MCF 10A (cell line): ENCODE measurements around the gene RRP7A. TPM values are rescaled to one million over a fixed set of nuclear protein-coding genes. Genes with fewer than 3 reads are reported as not detected.
"Not testable (repeated sequence)": the region's sequence is repeated elsewhere in the genome, so short reads cannot be mapped to it uniquely, and the experiment has no call there.

Source experiments
- BruUV-seq: library from RNA; stranded (reverse); fragments of 400-500 nt; replicated peaks from 2 replicates; lab custom pipeline; 2021; lab: Mats Ljungman, UMichigan
- CTCF ChIA-PET: fragments of 300-600 bp; sonication (Branson Sonifier 250); formaldehyde crosslinking; extraction: SDS; loops from one replicate; lab custom pipeline; 2021; ENCODE audit warnings: antibody characterized with exemption, inconsistent platforms; lab: Yijun Ruan, JAX
- POLR2A ChIA-PET: fragments of 300-600, 350-650 bp; sonication (Branson Sonifier 250); formaldehyde crosslinking; extraction: SDS; loops from one replicate; lab custom pipeline; 2020; ENCODE audit warnings: antibody characterized with exemption, inconsistent platforms; lab: Yijun Ruan, JAX
- DNase-seq: peaks from one replicate; pipeline ENCODE4 v3.0.0-alpha.2; 2018; ENCODE audit not compliant: unreplicated experiment
- H3K27ac Mint-ChIP-seq: one replicate; pipeline ENCODE4 v1.8.0; 2022; ENCODE audit warnings: mild to moderate bottlenecking, low read depth, mixed read lengths; ENCODE audit not compliant: unreplicated experiment
- H3K27me3 Mint-ChIP-seq: one replicate; pipeline ENCODE4 v1.8.0; 2022; ENCODE audit warnings: mixed read lengths; ENCODE audit not compliant: insufficient read depth, unreplicated experiment
- H3K36me3 Mint-ChIP-seq: one replicate; pipeline ENCODE4 v1.8.0; 2022; ENCODE audit warnings: mild to moderate bottlenecking, moderate library complexity, mixed read lengths; ENCODE audit not compliant: insufficient read depth, unreplicated experiment
- H3K4me1 Mint-ChIP-seq: one replicate; pipeline ENCODE4 v1.8.0; 2022; ENCODE audit warnings: mixed read lengths; ENCODE audit not compliant: insufficient read depth, unreplicated experiment
- H3K4me3 Mint-ChIP-seq: one replicate; pipeline ENCODE4 v1.8.0; 2022; ENCODE audit warnings: mild to moderate bottlenecking, moderate library complexity, mixed read lengths; ENCODE audit not compliant: unreplicated experiment
- H3K9me3 Mint-ChIP-seq: one replicate; pipeline ENCODE4 v1.8.0; 2022; ENCODE audit warnings: mixed read lengths; ENCODE audit not compliant: unreplicated experiment
- intact Hi-C: fragments of 100-400 bp; cut with micrococcal nuclease; formaldehyde crosslinking; loops from 2 replicates; pipeline ENCODE4 v1.14.1; 2022
- total RNA-seq: library from RNA; stranded (reverse); gene quantifications from 2 replicates; pipeline ENCODE4 v1.2.3, GENCODE V29; 2022
- TF ChIP-seq, protein P1 (sequence below): fragments of 200-600 bp; IDR thresholded peaks from one replicate; pipeline ENCODE4 v1.8.0; 2022; ENCODE audit warnings: antibody characterized with exemption, mild to moderate bottlenecking; ENCODE audit not compliant: unreplicated experiment

Gene RRP7A
- total RNA-seq, 1 experiment from 2014 or later: 59.4 TPM

DNA sequence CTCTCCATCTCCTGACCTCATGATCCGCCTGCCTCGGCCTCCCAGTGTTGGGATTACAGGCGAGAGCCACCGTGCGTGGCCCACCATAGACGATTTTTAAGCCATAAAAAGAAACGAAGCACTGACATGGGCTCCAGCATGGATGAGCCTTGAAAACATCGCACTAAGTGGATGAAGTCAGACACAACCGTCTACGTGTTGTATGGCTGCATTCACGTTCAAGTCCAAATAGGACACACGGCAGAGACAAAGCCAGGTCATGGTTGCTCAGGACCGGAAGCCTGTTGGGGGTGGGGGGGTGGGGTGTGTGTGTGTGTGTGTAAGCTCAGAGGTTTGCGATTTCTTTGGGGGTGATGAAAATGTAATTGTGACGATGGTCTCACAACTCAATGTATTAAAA, 10.0 kb downstream of the RRP7A start:
- Mint-ChIP-seq H3K4me3 (no peak overlapping the region), H3K27ac (no peak overlapping the region), H3K27me3 (no peaks in the 10 kb centered on the region), H3K9me3 (no peaks in the 10 kb centered on the region), H3K4me1 (no peaks in the 10 kb centered on the region), H3K36me3 (peaks cover 21% of the 10 kb centered on the region)
- DNase-seq: no peak
- POLR2A ChIA-PET: no interaction called here
- CTCF ChIA-PET: interaction anchor here (0.7 kb wide), 1 partner anchor 85 kb away, joined by 3 read pairs; no protein-coding TSS in a partner anchor
- TF ChIP-seq, protein P1, sequence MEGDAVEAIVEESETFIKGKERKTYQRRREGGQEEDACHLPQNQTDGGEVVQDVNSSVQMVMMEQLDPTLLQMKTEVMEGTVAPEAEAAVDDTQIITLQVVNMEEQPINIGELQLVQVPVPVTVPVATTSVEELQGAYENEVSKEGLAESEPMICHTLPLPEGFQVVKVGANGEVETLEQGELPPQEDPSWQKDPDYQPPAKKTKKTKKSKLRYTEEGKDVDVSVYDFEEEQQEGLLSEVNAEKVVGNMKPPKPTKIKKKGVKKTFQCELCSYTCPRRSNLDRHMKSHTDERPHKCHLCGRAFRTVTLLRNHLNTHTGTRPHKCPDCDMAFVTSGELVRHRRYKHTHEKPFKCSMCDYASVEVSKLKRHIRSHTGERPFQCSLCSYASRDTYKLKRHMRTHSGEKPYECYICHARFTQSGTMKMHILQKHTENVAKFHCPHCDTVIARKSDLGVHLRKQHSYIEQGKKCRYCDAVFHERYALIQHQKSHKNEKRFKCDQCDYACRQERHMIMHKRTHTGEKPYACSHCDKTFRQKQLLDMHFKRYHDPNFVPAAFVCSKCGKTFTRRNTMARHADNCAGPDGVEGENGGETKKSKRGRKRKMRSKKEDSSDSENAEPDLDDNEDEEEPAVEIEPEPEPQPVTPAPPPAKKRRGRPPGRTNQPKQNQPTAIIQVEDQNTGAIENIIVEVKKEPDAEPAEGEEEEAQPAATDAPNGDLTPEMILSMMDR: no peak
- intact Hi-C loops: no loop called here
- BruUV-seq: no TSS peak

DNA sequence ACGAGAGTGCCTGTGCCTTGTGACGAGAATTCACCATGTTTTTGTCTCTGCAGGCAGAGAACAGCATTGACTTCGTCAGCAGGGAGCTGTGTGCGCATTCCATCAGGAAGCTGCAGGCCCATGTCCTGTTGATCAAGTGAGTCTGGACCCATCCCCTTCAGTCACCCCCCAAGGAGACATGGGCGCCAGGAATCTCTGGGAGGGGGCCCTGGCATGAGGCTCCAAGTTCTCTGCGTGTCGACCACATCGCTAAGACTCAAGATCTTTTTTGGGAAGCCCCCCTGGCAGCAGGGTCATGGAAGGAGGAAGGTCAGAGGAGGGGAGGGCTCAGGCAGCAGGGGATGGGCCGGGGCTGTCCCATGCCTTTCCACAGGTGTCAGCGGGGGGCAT, 10.6 kb downstream of the RRP7A start:
- CTCF ChIA-PET, DNase-seq, H3K4me3 Mint-ChIP-seq, H3K9me3 Mint-ChIP-seq, H3K27ac Mint-ChIP-seq, POLR2A ChIA-PET, H3K27me3 Mint-ChIP-seq, intact Hi-C loops, H3K4me1 Mint-ChIP-seq, BruUV-seq: not testable (repeated sequence)
- peaks cover 21% of the 10 kb centered on the region for H3K36me3 Mint-ChIP-seq

DNA sequence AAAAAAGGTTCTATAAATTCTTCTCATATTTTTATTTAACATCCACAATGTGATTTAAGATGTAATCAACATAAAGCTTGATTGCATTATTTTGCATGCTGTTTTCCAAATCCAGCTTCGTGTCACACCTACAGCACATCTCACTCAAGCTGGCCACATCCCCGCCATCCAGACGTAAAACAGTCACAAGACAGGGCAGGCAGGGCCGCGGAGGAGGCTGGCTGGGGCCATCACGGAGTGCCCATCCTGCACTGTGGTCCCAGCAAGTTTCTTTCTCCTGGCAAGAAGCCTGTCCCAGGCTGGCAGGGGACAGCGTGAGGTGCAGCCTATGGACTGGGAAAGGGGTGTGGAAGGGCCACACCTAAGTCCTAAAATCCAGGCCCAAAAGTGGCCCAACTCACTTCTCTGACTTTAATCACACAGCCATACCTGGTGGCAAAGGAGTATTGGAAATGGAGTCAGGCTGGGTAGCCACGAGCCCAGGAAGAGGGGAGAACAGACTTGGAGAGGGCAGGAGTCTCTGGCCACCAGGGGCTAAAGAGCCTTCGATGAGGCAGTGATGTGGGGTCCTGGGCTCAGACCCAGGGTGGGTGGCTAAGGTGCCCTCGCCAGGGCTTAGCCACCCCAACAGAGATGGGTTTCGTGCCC, 11.1 kb downstream of the RRP7A start:
- H3K36me3 Mint-ChIP-seq: peaks cover 21% of the 10 kb centered on the region
- POLR2A ChIA-PET, intact Hi-C loops, H3K27ac Mint-ChIP-seq, DNase-seq, H3K4me1 Mint-ChIP-seq, CTCF ChIA-PET, BruUV-seq, H3K9me3 Mint-ChIP-seq, H3K27me3 Mint-ChIP-seq, H3K4me3 Mint-ChIP-seq: not testable (repeated sequence)

DNA sequence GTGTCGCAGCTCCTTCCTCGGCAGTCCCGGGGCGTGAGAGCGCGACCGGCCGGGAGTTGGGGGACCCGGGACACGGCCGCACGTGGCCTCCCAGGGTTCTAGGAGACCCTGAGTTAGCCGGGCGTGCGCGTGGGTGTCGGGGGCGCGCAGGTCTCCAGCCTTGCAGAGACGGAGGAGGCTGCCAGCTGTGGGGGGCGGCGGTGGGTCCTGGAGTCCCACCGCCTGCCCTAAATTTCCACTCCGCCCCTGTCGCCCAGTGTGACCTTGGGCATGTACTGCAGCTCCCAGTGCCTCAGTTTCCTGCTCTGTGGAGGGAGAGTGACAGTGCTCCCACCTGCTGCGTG, 18.8 kb downstream of the RRP7A start:
- ChIA-PET CTCF (interaction anchor here (0.6 kb wide), 1 partner anchor 683 kb away, joined by 5 read pairs; no protein-coding TSS in a partner anchor), POLR2A (no interaction called here)
- no peaks in the 10 kb centered on the region for H3K36me3 Mint-ChIP-seq
- no peak overlapping the region for H3K4me3 Mint-ChIP-seq
- no peaks in the 10 kb centered on the region for H3K9me3 Mint-ChIP-seq
- intact Hi-C loops: no loop called here
- TF ChIP-seq, protein P1: no peak
- H3K4me1 Mint-ChIP-seq: no peaks in the 10 kb centered on the region
- no peak overlapping the region for H3K27ac Mint-ChIP-seq
- no TSS peak for BruUV-seq
- DNase-seq: no peak
- H3K27me3 Mint-ChIP-seq: peaks cover 11% of the 10 kb centered on the region

DNA sequence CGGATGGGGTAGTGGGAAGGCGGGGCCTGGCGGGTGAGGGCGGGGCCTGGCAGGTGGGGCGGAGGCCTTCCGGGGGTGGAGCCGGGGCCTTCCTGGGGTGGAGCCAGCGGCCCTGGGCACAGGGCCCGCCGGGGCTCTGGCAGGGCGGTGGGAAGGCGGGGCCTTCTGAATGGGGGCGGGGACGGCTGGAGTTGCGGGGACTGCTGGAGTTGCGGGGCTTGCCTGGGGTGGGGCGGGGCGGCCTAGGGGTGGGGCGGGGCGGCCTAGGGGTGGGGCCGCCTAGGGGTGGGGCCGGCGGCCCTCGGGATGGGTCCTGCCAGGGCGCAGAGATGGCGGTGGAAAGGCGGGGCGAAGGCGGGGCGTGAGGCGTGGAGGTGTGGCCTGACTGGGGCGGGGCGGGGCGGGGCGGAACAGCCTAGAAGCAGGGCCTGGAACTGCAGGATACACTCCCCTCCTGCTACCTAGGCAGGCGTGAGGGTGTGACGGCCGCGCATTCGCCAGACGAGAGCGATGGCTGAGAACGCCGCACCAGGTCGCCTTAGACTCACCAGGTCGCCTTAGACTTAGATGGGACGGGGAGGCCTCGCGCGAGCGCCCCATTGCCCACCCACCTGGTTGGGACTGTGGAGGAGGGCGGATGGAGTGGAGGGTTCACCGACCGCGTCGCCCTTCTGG, 19.3 kb downstream of the RRP7A start:
- intact Hi-C loops: no loop called here
- Mint-ChIP-seq H3K9me3 (no peaks in the 10 kb centered on the region), H3K27me3 (peaks cover 11% of the 10 kb centered on the region), H3K36me3 (no peaks in the 10 kb centered on the region), H3K4me1 (no peaks in the 10 kb centered on the region), H3K27ac (no peak overlapping the region), H3K4me3 (no peak overlapping the region)
- TF ChIP-seq, protein P1: no peak
- DNase-seq: peak; percentile 71
- ChIA-PET POLR2A (no interaction called here), CTCF (interaction anchor here (0.6 kb wide), 1 partner anchor 683 kb away, joined by 5 read pairs; no protein-coding TSS in a partner anchor)
- BruUV-seq: no TSS peak

DNA sequence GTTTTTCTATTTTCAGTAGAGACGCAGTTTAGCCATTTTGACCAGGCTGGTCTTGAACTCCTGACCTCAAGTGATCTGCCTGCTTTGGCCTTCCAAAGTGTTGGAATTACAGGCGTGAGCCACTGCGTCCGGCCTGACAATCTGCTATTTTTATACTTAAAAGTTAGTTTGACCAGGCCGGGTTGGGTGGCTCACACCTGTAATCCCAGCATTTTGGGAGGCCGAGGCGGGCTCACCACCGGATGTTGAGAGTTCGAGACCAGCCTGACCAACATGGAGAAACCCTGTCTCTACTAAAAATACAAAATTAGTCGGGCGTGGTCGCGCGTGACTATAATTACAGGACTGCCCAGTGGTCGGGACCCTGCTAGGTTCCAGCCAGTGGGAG, 19.8 kb downstream of the RRP7A start:
- H3K4me3 Mint-ChIP-seq, H3K27ac Mint-ChIP-seq, H3K36me3 Mint-ChIP-seq, CTCF ChIA-PET, BruUV-seq, DNase-seq, POLR2A ChIA-PET, H3K4me1 Mint-ChIP-seq, intact Hi-C loops, H3K9me3 Mint-ChIP-seq: not testable (repeated sequence)
- peaks cover 11% of the 10 kb centered on the region for H3K27me3 Mint-ChIP-seq

DNA sequence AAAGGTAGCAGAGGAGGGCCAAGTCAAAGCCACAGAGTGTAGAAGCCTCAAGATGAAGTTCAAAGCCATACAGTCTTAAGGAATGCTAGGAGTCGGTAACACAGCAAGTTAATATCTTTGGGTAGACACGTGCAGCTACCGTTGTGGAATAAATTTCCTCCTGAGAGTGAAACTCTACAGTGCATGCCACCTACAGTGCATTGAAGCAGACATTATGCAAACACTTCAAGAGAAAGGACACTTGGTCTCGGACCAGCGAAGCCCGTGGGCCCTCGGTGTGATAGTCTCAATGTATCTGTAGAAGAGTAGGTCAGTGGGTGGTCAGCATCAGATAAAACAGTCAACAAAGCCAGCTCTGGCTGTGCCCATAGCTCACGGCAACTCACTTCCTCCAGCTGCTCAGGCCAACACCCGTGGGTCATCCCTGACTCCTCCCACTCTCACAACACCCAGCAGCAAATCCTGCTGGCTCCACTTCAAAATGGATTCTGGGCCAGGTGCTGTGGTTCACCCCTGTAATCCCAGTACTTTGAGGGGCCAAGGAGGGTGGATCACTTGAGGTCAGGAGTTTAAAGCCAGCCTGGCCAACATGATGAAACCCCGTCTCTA, 24.0 kb downstream of the RRP7A start:
- BruUV-seq, H3K36me3 Mint-ChIP-seq, DNase-seq, POLR2A ChIA-PET, H3K4me1 Mint-ChIP-seq, H3K27ac Mint-ChIP-seq, H3K9me3 Mint-ChIP-seq, intact Hi-C loops, H3K4me3 Mint-ChIP-seq, CTCF ChIA-PET: not testable (repeated sequence)
- peaks cover 22% of the 10 kb centered on the region for H3K27me3 Mint-ChIP-seq
